Activated naive CD8-positive, alpha-beta T cell treated with anti-CD3 and anti-CD28 coated beads, Interleukin-2, amount 50 U/mL, for 16 hours (primary cell): ENCODE measurements around the gene RBP3.

Experiments used
- DNase-seq: peaks from one replicate; pipeline ENCODE4 v3.0.0-alpha.2; 2020; ENCODE audit warnings: low read depth, low spot score

Gene RBP3

GRCh38 chr10:47401210-47401609, 53.0 kb downstream of the RBP3 start:
- no peak for DNase-seq

- no peak for DNase-seq
These were observed 53.9 kb downstream of the RBP3 start for GRCh38 chr10:47401874-47402640.

GRCh38 chr10:47402641-47403301, 54.6 kb downstream of the RBP3 start:
- DNase-seq, result no peak

DNA sequence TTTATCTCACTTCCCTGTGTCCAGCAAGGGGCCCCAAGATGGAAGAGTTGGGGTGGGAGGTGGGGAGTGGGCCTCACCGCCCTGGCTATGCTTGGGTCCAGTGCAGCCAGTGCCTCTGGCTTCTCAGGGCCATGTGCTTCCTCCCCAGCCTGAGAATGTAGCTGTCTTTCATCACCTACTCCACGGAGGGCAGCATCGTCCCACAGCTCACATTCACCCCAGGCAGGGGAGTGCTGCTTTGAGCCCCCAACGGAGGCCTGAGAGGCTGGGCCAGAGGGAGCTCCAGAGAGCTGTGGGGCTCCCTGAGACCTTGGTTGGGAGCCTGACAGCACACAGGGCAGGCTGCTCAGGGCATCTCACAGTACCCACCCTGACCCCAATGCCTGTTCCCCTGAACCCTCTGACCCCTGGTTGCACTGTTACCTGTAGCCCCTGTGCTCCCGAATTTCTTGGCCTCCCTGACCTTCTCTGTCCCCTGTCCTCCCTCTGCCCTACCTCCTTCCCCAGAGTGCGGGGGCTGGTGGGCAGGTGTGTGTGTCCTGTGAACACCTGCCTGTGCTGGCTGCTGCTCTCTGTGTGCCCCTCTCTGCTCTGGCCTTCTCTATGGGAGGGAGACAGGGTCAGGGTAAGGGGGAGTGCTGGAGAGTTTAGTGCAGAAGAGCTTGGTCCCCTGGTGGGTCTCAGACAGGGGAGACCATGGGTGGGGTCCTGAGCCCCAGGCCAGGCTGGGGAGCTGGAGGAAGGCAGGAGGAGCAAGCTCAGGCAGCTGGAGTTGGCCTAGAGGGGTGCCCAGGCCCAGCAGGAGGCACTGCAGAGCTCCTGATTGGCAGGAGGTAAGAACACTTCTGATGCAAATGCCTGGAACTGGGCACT, 55.5 kb downstream of the RBP3 start:
- DNase-seq, result no peak

- no peak for DNase-seq
These were observed 56.3 kb downstream of the RBP3 start for GRCh38 chr10:47404446-47404845.

DNA sequence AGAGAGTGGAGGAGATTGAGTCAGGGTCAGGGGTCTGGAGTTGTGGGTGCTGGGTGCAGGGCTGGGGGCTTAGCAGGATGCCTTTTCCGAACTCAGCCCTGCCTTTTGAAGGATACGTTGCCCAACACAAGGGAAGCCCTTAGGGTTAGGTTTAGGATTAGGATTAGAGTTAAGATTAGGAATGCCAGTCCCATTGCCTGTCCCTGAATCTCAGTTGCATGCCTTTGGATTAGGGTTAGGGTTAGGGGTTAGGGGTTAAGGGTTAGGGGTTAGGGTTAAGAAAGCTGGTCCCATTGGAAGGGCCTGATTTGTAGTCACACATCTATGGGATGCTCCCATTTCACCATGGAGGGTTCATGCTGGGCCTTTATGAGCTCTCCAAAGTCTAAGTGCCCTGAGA, 56.8 kb downstream of the RBP3 start:
- DNase-seq, result no peak

DNA sequence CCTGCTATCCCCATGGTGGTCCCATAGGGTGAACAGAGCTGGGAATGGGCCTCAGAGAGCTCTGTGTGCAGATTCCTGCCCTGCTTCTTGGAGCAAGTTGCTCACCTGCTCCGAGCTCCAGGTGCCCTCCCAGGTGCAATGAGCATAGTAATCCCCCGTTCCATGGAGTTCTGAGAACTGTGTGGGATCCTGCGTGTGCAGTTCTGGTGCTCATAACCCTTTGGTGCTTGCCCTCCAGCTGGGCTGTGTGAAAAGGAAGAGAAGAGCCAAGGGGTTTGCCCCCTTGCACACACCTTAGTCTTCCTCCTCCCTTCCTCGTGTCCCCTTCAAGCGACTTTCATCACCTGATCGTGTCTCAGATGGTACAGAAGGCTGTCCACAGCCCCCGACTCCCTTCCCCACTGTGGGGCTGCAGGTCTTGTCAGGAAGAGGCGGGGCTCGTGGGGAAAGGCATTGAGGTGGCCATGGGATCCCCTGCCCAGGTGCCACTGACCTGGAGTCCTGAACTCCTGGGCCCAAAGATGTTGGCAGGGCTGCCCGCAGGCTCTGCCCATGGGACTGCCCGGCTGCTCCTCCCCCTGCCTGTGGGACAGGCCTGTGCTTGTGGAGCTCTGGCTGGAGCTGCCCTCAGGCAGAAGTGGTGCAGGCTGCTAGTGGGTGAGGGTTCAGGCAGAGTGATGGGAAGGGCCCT, 57.8 kb downstream of the RBP3 start:
- DNase-seq, result no peak

- no peak for DNase-seq
These were observed 58.3 kb downstream of the RBP3 start for GRCh38 chr10:47406548-47406869.

GRCh38 chr10:47406870-47407691, 58.9 kb downstream of the RBP3 start:
- no peak for DNase-seq
